ENCODE results near the gene TSPAN10.

TSPAN10 gene

GRCh38 chr17:81651692-81652091 is 14.7 kb downstream of the TSPAN10 start:
- TF ChIP-seq CTCF (conservative IDR thresholded peaks at IDR 0.05; ENCODE audit: control insufficient read depth, insufficient read depth, low read depth, low read length): no peak
- H3K4me3 ChIP-seq (ENCODE audit: control insufficient read depth, low read depth, low read length): no peak overlapping the region
- peak; percentile 96 for DNase-seq (ENCODE audit: low read depth)

GRCh38 chr17:81652906-81653771 is 16.1 kb downstream of the TSPAN10 start:
- DNase-seq (ENCODE audit: low read depth): no peak
- TF ChIP-seq CTCF (conservative IDR thresholded peaks at IDR 0.05; ENCODE audit: control insufficient read depth, insufficient read depth, low read depth, low read length): no peak
- H3K4me3 ChIP-seq (ENCODE audit: control insufficient read depth, low read depth, low read length): no peak overlapping the region

- no peak for DNase-seq (ENCODE audit: low read depth)
- no peak for TF ChIP-seq CTCF (conservative IDR thresholded peaks at IDR 0.05; ENCODE audit: control insufficient read depth, insufficient read depth, low read depth, low read length)
- H3K4me3 ChIP-seq (ENCODE audit: control insufficient read depth, low read depth, low read length): no peak overlapping the region
These were observed 18.6 kb downstream of the TSPAN10 start for GRCh38 chr17:81655378-81656117.

- TF ChIP-seq CTCF (conservative IDR thresholded peaks at IDR 0.05; ENCODE audit: control insufficient read depth, insufficient read depth, low read depth, low read length): no peak
- H3K4me3 ChIP-seq (ENCODE audit: control insufficient read depth, low read depth, low read length): no peak within 1 kb of the TSS
- DNase-seq (ENCODE audit: low read depth): no peak
These were observed 19.2 kb downstream of the TSPAN10 start, which contains the start of gene PDE6G for GRCh38 chr17:81656118-81656743. TSS of gene PDE6G (minus strand) at chr17:81656542. CDS start at chr17:81653305, 3,237 bp downstream.

GRCh38 chr17:81656835-81657234 is 19.8 kb downstream of the TSPAN10 start:
- TF ChIP-seq CTCF (conservative IDR thresholded peaks at IDR 0.05; ENCODE audit: control insufficient read depth, insufficient read depth, low read depth, low read length): no peak
- no peak for DNase-seq (ENCODE audit: low read depth)
- no peak overlapping the region for H3K4me3 ChIP-seq (ENCODE audit: control insufficient read depth, low read depth, low read length)

GRCh38 chr17:81659038-81659437 is 22.0 kb downstream of the TSPAN10 start:
- no peak for DNase-seq (ENCODE audit: low read depth)
- no peak overlapping the region for H3K4me3 ChIP-seq (ENCODE audit: control insufficient read depth, low read depth, low read length)

More at GRCh38 chr17:81659038-81659437, 22.0 kb downstream of the TSPAN10 start:
- TF ChIP-seq CTCF (conservative IDR thresholded peaks at IDR 0.05; ENCODE audit: control insufficient read depth, insufficient read depth, low read depth, low read length): no peak

All from fibroblast of mammary gland (primary cell).